GM13977 (cell line): ENCODE measurements around the gene BBS1.

Experiments used
- DNase-seq: peaks from one replicate; pipeline ENCODE4 v3.0.0; 2012; ENCODE audit warnings: low spot score
- CTCF ChIP-seq: IDR thresholded peaks from 2 replicates; pipeline ENCODE4 v1.5.1; 2012; ENCODE audit warnings: mild to moderate bottlenecking, control low read depth; ENCODE audit not compliant: insufficient read depth; ENCODE audit errors: extremely low read depth, missing control alignments
- in situ Hi-C: fragments of 300-500 bp; cut with MboI; formaldehyde crosslinking; loops from one replicate; pipeline ENCODE4 v1.12.0; 2022; ENCODE audit warnings: low sequenced_read_pairs, low pct_unique_long_range_greater_than_20kb, mixed read lengths, inconsistent platforms; ENCODE audit not compliant: unreplicated experiment

The BBS1 gene

GRCh38 chr11:66477263-66478201, 32.9 kb upstream of the BBS1 start:
- in situ Hi-C loops: loop anchor here (10.0 kb wide), 1 partner anchor 73 kb away; no protein-coding TSS in a partner anchor
- no peak for TF ChIP-seq CTCF
- DNase-seq: no peak

GRCh38 chr11:66478729-66479393, 31.6 kb upstream of the BBS1 start:
- peak; percentile 77 for DNase-seq
- in situ Hi-C loops: loop anchor here (10.0 kb wide), 1 partner anchor 74 kb away; no protein-coding TSS in a partner anchor
- peak; percentile 86 for TF ChIP-seq CTCF

GRCh38 chr11:66479394-66480116, 30.9 kb upstream of the BBS1 start:
- in situ Hi-C loops: loop anchor here (10.0 kb wide), 1 partner anchor 75 kb away; no protein-coding TSS in a partner anchor
- DNase-seq: no peak
- no peak for TF ChIP-seq CTCF

- in situ Hi-C loops: no loop called here
- peak; percentile 100 for DNase-seq
- no peak for TF ChIP-seq CTCF
These were observed 30.1 kb upstream of the BBS1 start, which contains the start of gene DPP3 for GRCh38 chr11:66480117-66480938. Gene DPP3, plus strand, starts transcription at chr11:66480434. Its CDS starts 1,767 bp downstream, at chr11:66482201.

GRCh38 chr11:66484806-66485380, 25.5 kb upstream of the BBS1 start:
- no peak for TF ChIP-seq CTCF
- no peak for DNase-seq
- in situ Hi-C loops: no loop called here
